Measurements from ENCODE around the gene GRK4. TPM values are rescaled to one million over a fixed set of nuclear protein-coding genes. Genes with fewer than 3 reads are reported as not detected.

Gene GRK4
- total RNA-seq, 1 experiment from 2014 or later, result 4.5 TPM

- Mint-ChIP-seq H3K27me3 (ENCODE audit: insufficient read depth, unreplicated experiment) (no peaks in the 10 kb centered on the region), H3K4me3 (ENCODE audit: unreplicated experiment) (no peak overlapping the region), H3K36me3 (ENCODE audit: insufficient read depth, unreplicated experiment) (no peaks in the 10 kb centered on the region), H3K27ac (ENCODE audit: low read depth, unreplicated experiment) (no peak overlapping the region), H3K9me3 (ENCODE audit: unreplicated experiment) (peaks cover 8% of the 10 kb centered on the region), H3K4me1 (ENCODE audit: insufficient read depth, unreplicated experiment) (peaks cover 4% of the 10 kb centered on the region)
- CTCF ChIA-PET, result interaction anchor here (0.7 kb wide), 1 partner anchor 21 kb away, joined by 3 read pairs; no protein-coding TSS in a partner anchor
- TF ChIP-seq CTCF (IDR thresholded peaks at IDR 0.05; ENCODE audit: unreplicated experiment), result no peak
- intact Hi-C loops (cut with micrococcal nuclease), result no loop called here
- POLR2A ChIA-PET, result no interaction called here
- no TSS peak for BruUV-seq (replicated peaks)
- no peak for DNase-seq (ENCODE audit: unreplicated experiment)
Observed at GRCh38 chr4:3025881-3026280, 62.5 kb downstream of the GRK4 start.

- no peaks in the 10 kb centered on the region for H3K36me3 Mint-ChIP-seq (ENCODE audit: insufficient read depth, unreplicated experiment)
- BruUV-seq (replicated peaks), result no TSS peak
Observed at GRCh38 chr4:3026540-3026939, 63.2 kb downstream of the GRK4 start.

GRCh38 chr4:3029464-3029863, 66.1 kb downstream of the GRK4 start:
- POLR2A ChIA-PET, result no interaction called here
- CTCF ChIA-PET, result no interaction called here
- intact Hi-C loops (cut with micrococcal nuclease), result no loop called here
- Mint-ChIP-seq H3K4me1 (ENCODE audit: insufficient read depth, unreplicated experiment) (peaks cover 13% of the 10 kb centered on the region), H3K27ac (ENCODE audit: low read depth, unreplicated experiment) (no peak overlapping the region), H3K27me3 (ENCODE audit: insufficient read depth, unreplicated experiment) (no peaks in the 10 kb centered on the region), H3K36me3 (ENCODE audit: insufficient read depth, unreplicated experiment) (no peaks in the 10 kb centered on the region), H3K4me3 (ENCODE audit: unreplicated experiment) (no peak overlapping the region), H3K9me3 (ENCODE audit: unreplicated experiment) (no peaks in the 10 kb centered on the region)
- BruUV-seq (replicated peaks), result no TSS peak
- TF ChIP-seq CTCF (IDR thresholded peaks at IDR 0.05; ENCODE audit: unreplicated experiment), result no peak
- no peak for DNase-seq (ENCODE audit: unreplicated experiment)

More at GRCh38 chr4:3026540-3026939, 63.2 kb downstream of the GRK4 start:
- CTCF ChIA-PET, result no interaction called here
- intact Hi-C loops (cut with micrococcal nuclease), result no loop called here
- Mint-ChIP-seq H3K9me3 (ENCODE audit: unreplicated experiment) (peaks cover 8% of the 10 kb centered on the region), H3K4me1 (ENCODE audit: insufficient read depth, unreplicated experiment) (peaks cover 11% of the 10 kb centered on the region), H3K4me3 (ENCODE audit: unreplicated experiment) (no peak overlapping the region), H3K27me3 (ENCODE audit: insufficient read depth, unreplicated experiment) (no peaks in the 10 kb centered on the region), H3K27ac (ENCODE audit: low read depth, unreplicated experiment) (no peak overlapping the region)
- no peak for TF ChIP-seq CTCF (IDR thresholded peaks at IDR 0.05; ENCODE audit: unreplicated experiment)
- no peak for DNase-seq (ENCODE audit: unreplicated experiment)
- POLR2A ChIA-PET, result interaction anchor here (0.6 kb wide), 1 partner anchor 171 kb away, joined by 3 read pairs; no protein-coding TSS in a partner anchor

- Mint-ChIP-seq H3K36me3 (ENCODE audit: insufficient read depth, unreplicated experiment) (no peaks in the 10 kb centered on the region), H3K27me3 (ENCODE audit: insufficient read depth, unreplicated experiment) (no peaks in the 10 kb centered on the region), H3K27ac (ENCODE audit: low read depth, unreplicated experiment) (no peak overlapping the region), H3K4me1 (ENCODE audit: insufficient read depth, unreplicated experiment) (peaks cover 13% of the 10 kb centered on the region), H3K4me3 (ENCODE audit: unreplicated experiment) (no peak overlapping the region), H3K9me3 (ENCODE audit: unreplicated experiment) (no peaks in the 10 kb centered on the region)
- intact Hi-C loops (cut with micrococcal nuclease), result no loop called here
- ChIA-PET CTCF (interaction anchor here (0.9 to 4.7 kb wide), 3 partner anchors 12 to 63 kb away, joined by 3 to 46 read pairs (median 4); no protein-coding TSS in a partner anchor), POLR2A (interaction anchor here (0.6 to 1.4 kb wide), 2 partner anchors 14 to 615 kb away, joined by 3 read pairs; no protein-coding TSS in a partner anchor)
- no TSS peak for BruUV-seq (replicated peaks)
- no peak for DNase-seq (ENCODE audit: unreplicated experiment)
- TF ChIP-seq CTCF (IDR thresholded peaks at IDR 0.05; ENCODE audit: unreplicated experiment), result no peak
Observed at GRCh38 chr4:3030566-3031356, 67.4 kb downstream of the GRK4 start.

Measured in MCF 10A (cell line).